SW480 (cell line): Measurements from ENCODE around the gene ELOVL6.
"Not testable (repeated sequence)": the region's sequence is repeated elsewhere in the genome, so short reads cannot be mapped to it uniquely, and the experiment has no call there.

Experiments
- DNase-seq: peaks from one replicate; pipeline ENCODE4 v3.0.0-alpha.2; 2016; ENCODE audit warnings: low spot score

ELOVL6 gene

DNA sequence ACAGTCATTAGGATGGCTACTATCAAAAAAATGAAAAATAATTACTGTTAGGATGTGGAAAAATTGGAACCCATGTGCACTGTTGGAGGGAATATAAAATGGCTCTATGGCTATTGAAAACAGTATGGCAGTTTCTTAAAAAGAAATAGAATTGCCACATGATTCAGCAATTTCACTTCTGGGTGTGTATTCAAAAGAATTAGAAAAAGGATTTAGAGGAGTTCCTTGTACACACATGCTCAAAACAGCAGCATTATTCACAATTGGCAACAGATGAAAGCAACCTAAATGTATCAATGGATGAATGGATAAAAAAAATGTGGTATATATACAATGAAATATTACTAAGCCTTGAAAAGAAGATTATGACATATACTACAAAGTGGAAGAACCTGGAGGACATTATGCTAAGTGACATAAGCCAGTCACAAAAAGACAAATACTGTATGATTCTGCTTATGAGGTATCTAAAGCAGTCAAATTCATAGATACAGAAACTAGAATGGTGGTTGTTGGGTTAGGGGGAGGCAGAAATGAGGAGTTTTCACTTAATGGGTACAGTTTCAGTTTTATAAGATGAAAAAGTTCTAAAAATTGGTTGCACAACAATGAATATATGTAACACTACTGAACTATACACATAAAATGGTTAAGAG is 123.2 kb downstream of the ELOVL6 start:
- no peak for DNase-seq

DNA sequence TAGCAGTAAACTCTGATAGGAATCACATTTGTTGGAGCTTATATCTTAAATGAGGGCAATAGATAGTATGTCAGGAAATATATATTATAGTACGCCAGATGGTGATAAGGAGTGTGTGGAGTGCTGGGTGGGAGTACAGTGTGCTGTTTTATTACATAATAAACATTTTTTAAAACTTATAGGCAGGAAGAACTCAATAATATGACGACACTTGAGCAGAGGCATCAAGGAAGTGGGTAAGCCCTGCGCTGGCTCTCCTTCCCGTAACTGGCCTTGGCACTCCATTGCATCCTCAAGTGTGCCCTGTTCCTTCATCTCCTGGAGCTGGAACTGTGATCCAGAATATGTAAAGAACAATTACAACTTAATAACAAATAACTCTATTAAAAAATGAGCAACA is 123.8 kb downstream of the ELOVL6 start:
- no peak for DNase-seq

DNA sequence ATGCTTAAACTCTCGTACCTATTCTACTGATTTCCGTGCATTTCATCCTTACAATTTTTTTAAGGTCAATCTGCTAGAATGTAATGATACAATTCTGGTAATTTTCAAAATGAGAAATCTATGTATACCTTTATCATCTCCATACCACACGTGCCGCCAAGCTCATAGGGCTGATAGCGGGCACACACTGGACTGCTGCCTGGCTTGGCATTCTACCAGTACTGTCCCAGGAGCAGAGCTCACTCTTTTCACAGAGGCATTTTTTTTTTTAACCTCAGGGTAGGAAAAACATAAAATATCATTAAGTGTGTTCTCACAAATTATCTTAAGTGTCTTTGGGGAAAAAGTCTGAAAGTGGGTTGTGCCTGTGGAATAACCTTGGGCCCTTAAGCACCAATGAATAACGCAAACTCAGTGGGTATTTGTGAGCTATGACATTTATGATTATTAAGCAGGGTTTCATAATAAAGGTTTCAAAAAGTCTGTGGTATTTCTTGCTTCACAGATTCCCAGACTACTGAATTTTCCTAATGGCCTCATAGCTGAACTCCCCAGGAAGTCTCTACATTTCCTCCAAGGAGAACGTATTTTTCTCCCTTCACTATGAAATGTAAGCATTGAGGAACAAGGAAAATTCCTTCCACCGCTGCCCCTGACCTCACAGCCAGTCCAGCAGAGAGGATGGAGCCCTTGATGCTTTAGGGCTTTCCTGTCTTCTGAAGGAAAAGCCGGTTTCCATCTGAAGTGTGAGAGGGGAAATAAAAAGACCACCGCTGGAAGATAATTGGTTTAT is 125.2 kb downstream of the ELOVL6 start:
- DNase-seq = no peak

DNA sequence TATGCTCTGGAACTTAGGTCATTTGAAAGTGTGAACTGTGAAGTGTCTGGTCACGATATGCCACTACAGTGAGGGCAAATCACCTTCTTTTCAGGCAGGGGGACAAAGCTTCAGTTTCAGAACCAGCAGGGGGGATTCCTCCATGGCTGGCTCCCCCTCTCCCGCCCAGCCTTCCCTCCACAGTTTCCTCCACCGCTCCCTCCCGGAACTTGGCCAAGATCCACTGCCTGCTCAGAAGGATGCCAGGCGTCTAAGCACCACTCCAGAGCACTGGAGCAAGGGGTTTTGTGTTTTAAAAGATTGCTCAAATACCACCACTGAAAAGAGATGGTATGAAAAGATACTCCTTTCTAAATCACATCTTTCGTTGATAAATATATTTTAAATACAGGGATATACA is 126.9 kb downstream of the ELOVL6 start:
- DNase-seq = no peak

DNA sequence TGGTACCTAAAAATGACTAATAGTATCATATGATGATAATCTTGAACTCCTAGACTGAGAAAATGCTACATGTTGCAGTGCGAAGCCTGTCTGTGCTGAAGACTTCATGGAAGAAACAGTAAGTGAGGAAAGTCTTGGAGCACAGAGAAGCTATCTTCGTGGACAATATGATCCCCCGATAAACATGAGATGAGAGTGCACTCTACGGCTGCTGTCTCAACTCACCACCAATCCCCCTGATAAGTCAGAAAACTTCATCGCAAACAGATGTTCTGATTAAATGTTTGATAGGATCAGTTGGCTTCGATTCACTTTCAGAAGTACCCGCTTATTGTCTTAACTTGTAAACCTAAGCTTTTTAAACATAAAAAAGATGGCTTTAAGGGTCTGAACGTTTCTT is 130.2 kb downstream of the ELOVL6 start:
- DNase-seq = no peak

DNA sequence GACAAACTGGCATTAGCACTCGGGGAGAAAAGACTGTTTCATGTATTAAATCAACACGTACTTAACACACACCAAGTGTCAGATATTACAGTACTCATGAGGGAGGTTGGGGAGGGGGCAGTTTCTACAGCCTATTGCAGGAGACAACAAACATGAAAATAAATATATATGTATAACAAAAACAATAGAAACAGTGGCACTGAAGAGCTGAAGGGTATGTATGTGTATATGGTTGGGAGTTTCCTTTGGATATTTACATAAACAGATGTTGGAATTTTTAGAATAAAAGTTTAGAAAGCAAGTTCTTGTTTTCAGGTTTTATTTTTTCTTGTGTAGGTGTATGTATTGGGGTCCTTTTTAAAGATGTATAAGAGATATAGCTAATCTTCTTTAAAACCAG is 133.5 kb downstream of the ELOVL6 start:
- no peak for DNase-seq

DNA sequence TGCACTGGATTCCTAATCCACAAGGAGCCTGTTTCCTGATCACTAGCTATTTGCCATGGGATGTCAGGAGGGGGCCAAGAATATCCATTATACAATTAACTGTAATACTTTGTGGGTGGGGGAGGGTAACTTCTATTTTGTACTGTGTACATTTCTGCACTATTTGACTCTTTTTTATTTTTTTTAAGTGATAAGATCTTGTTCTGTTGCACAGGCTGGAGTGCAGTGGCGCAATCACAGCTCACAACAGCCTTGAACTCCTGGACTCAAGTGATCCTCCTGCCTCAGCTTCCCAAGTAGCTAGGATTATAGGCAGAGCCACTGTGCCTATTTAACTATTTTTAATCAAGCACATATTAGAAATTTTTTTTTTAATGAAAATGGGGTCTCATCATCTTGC is 134.1 kb downstream of the ELOVL6 start:
- no peak for DNase-seq

DNA sequence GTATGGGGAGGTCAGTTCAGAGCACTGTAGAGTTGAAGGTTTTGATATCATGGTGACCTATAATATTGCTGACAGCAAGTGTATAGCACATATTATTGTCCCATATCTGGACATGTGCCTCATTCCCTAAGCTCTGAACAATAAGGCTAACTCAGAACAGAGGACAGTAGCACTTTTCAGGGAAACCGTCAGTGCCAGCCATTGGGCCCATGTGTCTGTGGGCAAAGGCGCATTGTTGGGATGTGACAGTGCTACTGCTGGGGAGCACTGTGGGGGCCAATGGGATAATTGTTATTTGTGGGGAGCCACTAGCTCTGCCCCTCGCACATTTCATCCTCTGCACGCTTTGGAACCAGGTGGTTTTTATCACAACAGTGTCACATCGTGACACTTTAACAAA is 136.2 kb downstream of the ELOVL6 start:
- DNase-seq = no peak

DNA sequence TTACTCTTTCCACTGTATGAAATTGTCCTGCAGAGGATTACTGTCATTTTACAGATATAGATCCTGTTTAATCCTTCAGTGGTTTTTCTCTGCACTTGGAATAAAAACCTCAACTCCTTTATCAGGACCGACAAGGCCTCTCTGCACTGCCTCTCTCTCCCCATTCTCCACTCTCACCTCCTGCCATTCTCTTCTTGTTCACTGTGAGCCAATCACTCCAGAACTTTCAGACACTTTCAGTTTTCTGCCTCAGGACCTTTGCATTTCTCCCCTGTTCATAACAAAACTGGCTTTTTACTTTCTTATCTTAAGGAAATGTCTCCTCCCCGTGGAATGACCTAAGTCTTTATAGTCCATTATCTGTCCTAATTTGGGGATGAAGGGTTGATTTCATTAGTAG is 137.3 kb downstream of the ELOVL6 start:
- DNase-seq = no peak

DNA sequence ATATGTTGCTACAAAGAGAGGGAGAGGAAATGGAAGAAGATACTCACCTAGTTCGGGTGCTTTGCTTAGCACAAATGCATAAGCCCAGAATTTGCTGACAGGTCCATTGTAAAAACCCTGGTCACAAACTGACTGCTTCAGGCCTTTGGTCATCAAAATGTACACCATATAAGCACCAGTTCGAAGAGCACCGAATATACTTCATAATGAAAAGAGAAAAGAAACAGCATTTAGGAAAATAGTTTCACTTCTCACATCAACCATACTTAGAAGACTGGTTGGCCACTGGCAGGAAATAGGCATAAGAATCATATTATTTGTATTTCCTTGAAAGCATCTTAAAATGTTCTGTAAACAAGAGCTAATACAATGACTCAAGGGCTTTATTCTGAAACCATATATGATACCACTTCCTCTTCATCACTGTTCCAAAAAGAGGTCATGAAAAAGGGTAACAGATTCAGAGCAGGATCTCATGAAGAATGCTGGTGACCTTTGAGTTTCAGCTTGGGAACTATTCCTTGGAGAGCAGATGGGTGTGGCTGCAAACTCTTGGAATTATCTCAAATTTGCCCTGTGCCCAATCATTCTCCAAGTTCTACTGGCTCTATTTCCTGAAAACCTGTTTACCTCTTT is 138.7 kb downstream of the ELOVL6 start:
- no peak for DNase-seq

DNA sequence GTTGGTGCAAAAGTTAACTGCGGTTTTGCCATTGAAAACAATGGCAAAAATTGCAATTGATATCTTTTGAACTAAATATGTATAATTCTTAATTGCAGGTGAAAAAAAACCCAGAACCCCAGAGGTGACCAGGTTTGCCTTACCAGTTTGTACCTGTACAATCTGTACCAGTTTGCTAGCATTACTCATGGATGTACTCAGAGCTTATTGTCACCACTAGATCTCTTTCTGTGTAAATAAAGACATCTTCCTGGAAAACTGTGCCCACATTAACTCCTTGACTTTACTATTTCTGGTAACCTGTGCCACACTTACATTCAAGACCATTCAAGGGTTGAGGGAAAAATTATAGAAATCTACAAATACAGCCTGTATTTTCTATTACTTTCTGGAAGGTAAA is 139.7 kb downstream of the ELOVL6 start:
- DNase-seq = no peak

DNA sequence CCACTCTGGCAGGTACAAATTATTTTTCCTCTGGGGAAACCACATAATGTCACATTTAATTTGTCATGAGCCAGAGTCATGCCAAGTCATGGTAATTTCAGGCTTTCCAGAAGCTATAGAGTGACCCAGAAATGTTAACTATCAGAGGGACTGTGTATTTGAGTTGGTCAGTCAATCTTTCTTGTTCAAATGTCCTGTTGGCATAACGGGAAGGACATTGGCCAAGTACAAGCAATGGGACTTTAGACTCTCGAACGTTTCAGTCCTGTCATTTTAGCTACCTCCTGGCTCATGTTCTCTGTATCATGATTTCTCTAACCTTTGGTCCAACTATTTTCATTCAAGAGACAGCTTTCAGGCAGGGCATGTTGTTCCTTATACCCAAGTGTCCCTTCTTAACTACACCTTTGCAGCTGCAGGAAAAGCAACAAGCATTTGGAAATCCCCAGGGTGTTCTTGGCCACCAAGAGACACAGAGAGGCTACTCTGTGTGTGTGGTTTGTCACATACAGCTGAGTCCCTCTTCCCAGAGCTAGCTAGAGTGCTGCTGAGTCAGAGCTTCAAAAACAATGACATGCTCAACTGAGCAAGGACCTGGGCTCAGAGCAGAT is 143.2 kb downstream of the ELOVL6 start:
- DNase-seq = no peak

DNA sequence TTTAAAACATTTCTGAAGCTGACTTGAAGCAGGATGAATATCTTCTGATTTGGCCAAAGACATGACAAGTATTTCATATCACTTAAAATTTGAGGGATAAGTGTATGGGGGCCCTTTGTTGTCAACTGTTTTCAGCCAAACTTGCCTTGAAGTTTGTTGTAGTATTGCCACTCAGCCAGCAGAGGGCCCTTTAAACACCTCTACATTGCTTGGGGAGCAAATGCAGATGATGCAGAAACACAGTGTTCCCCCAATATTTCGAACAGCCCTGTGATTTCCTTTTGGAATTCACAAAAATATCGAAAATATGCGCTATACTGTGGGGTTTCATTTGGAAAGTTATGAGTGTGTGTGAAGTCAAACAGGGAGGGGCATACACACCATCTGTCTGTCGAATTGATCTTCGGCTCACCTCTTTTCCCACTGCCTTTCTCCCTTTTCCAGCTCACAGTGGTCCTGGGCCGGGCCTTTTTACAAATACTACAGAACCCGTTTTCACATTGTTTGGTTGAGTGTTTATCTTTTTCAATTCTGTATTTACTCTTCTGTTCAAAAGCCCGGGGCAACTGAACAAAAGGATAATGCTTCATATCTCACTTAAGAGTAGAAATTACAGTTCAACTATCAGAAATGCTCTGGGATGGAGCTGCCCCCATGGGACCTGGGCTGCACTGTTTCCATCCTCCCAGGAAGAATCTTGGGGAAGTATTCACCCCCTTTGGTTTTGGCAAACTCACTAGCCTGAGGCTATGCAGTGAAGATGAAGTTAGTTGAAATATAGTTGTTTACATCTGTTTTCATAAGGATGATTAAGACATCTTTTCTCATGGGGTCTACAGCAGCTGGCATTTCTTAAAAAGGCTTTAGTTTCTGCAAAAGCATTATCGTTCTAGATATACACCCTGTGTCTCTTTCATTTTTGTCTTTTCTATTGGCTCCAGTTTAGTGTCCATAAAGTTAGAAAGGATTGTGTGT is 148.2 kb downstream of the ELOVL6 start:
- peak; percentile 5 for DNase-seq

DNA sequence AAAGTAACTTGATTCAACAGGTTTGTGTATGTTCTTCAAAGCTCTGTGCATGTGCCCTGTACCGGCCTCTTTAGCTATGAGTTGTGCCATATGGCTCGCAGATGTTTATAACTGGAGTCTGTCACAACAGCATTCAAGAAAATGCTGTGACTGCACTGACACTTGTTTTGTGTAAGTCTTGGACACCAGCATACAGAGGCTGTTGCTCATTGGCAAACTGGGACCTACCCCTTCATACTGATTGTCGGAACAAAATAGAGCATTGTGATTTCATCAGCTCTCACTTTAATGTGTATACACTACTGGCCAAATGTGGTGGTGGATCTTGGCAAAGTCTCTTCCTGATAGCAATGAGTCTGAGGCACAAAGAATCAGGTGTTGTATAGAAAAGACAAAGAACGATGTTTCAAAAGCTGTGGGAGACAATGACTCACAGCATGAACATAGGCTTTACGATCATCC is 151.8 kb downstream of the ELOVL6 start:
- DNase-seq = no peak

DNA sequence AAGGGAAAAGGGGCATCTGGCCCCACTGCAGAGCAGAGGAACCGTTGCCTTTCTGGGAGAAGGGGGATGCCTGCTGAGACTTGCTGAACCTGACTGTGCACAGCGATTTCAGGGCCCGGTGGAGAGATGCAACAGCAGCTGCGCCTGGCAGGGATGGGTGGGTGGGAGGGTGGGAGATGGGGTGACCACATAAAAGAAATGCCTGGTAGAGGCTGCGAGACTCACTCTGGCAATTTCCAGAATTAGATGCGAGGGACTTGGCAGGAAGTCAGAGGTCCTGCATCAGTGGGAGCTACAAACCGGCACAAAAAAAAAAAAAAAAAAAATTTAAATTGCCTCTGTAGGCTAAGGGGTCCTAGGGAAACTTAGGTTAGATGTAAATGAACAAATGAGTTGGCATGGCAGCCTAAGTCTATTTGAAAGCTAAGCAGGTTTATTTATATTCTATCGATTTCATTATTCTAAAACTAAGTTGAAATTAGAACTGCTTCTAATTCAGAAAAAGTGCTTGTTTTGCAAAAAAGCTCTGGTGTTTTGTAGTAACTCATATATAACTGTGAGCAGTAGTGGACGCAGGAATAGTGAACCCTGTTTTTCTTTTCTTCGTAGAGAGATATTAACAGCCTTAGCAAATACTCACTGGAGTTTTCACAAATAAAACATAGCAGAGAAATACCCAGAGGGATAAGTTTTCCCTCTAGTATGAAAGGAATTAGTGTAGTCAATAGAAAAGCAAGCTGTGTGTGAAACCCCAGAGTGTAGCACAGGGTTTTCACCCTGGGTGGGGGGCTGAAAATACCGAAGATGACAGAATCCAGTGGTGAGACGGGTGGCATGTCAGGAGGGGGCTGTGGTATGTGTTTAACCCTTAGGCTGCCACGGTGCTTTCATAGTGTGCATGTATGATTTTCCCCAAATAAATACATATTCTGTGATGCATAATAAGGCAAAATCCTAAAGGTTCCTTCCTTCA is 155.6 kb downstream of the ELOVL6 start:
- DNase-seq = no peak

DNA sequence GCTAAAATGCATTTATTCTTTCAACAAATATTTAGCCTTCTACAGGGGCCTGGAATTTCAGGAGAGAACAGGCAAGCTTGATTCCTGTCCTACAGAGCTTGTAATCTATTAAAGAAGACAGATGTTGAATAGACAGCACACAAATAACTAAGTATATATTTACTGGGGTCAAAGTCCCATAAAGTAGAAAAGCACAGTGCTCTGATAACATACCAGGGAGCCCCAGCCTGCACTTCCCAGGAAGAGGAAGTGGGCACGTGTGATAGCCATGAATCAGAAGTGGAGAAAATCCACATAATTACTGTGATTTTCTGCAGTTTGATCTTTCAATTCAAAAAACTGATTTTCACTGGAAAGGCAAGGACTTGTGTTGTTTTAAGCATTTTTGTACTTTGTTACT is 156.7 kb downstream of the ELOVL6 start:
- no peak for DNase-seq

DNA sequence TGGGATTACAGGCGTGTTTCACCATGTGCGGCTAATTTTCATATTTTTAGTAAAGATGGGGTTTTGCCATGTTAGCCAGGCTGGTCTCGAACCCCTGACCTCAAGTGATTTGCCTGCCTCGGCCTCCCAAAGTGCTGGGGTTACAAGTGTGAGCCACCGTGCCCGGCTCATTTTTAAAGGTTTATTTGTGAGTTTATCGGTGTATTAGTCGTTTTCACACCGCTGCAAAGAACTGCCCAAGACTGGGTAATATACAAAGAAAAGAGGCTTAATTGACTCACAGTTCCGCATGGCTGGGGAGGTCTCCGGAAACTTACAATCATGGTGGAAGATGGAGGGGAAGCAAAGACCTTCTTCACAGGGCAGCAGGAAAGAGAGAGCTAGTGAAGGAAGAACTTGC is 159.3 kb downstream of the ELOVL6 start:
- not testable (repeated sequence) for DNase-seq

DNA sequence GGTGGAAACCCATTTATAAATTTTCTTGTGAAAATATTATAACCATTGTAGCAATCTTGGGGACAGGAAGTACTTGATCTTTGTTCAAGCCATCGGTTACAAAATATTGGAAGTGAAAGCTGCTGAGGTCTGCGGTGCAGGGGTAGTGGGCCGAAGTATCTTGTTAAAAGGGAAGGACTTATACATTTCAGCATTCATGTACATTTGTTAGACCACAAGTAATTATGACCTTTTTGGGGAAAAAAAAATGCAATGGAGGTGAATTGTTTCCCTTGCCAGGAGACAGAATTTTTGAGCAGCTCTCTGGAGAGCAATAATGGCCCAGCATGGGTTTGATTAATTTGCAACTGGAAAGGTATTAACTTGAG is 164.4 kb downstream of the ELOVL6 start:
- no peak for DNase-seq

DNA sequence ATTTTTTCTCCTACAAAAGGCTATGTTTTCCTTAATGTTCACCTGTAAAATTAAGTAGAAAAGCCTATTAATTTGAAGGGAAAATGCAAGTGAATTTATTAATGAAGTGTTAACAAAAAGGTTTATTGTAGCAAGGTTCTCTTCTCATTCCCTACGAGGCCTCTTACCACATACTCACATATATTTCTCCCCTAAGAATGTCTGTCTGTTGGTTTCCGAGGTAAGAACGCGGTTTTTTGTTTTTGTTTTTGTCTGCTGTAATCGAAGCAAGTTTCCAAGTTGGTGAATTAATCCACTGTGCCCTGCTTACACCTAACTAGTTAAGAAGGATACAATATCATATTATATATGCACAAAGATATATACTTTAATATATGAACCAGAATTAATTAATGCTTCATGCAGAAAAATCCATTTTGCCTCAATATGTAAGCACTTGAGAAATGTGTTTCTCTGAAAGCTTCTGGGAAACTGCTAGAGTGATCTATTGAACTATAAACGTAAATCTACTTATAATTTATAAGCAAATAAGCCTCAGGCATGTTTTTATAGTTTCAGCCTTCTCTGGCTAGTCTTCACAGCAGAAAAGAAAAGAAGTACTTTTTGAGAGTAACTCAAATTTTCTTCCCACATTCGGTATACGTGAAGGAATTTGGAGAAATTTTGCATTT is 164.9 kb downstream of the ELOVL6 start:
- no peak for DNase-seq

DNA sequence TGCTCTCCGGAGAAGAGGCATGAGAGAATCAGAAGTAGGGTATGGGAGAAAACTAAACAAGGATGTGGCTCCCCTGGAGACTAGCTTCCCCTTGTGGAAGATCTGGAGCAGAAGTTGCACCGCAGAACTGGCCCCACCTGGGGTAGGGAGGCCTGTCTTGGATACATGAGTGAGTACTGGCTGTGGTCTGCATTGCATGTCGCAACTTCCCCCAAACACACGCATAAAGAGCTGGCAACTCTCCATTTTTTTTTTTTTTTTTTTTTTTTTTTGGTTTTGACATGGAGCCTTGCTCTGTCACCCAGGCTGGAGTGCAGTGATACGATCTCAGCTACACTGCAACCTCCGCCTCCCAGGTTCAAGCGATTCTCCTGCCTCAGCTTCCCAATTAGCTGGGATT is 165.8 kb downstream of the ELOVL6 start:
- DNase-seq = no peak
